DND-41 (cell line): ENCODE results near the gene FAM120C.

Experiments
- ATAC-seq: fragments of 200-7000 bp; cut with Tn5 transposase; 3 replicates; pipeline ENCODE4 v1.9.1; 2021; ENCODE audit warnings: low read depth; ENCODE audit not compliant: insufficient read depth
- DNase-seq: peaks from one replicate; pipeline ENCODE4 v3.0.0-alpha.2; 2020
- H2AFZ ChIP-seq: 2 replicates; pipeline ENCODE4 v1.6.0; 2012; ENCODE audit warnings: low read depth, low read length
- H3K27ac ChIP-seq: 2 replicates; pipeline ENCODE4 v1.5.1; 2012; ENCODE audit warnings: low read length, inconsistent platforms
- H3K27me3 ChIP-seq: fragments of 200-600 bp; sonication (generic); 2 replicates; pipeline ENCODE4 v1.6.0; 2012; ENCODE audit warnings: low read length, mild to moderate bottlenecking, inconsistent platforms; ENCODE audit not compliant: insufficient read depth, poor library complexity
- H3K36me3 ChIP-seq: 2 replicates; pipeline ENCODE4 v1.5.1; 2012; ENCODE audit warnings: low read length, inconsistent platforms; ENCODE audit not compliant: insufficient read depth
- H3K4me1 ChIP-seq: 2 replicates; pipeline ENCODE4 v1.5.1; 2012; ENCODE audit warnings: mild to moderate bottlenecking, low read length; ENCODE audit not compliant: insufficient read depth
- H3K4me2 ChIP-seq: 2 replicates; pipeline ENCODE4 v1.6.0; 2012; ENCODE audit warnings: mild to moderate bottlenecking, moderate library complexity, low read length, inconsistent platforms; ENCODE audit not compliant: insufficient read depth
- H3K4me3 ChIP-seq, 2 experiments: fragments of 200-600 bp in 1 of 2; shearing (Covaris generic) in 1 of 2; 2 replicates each; pipeline ENCODE4 v1.5.1; 2012 to 2016; ENCODE audit warnings: inconsistent platforms in 2 of 2, low read length in 2 of 2, mild to moderate bottlenecking in 2 of 2, low read depth in 1 of 2, moderate library complexity in 1 of 2
- H3K79me2 ChIP-seq: 2 replicates; pipeline ENCODE4 v1.6.0; 2012; ENCODE audit warnings: low read length, inconsistent platforms; ENCODE audit not compliant: insufficient read depth
- H3K9ac ChIP-seq: 2 replicates; pipeline ENCODE4 v1.6.0; 2012; ENCODE audit warnings: low read depth, mild to moderate bottlenecking, inconsistent platforms, low read length, moderate library complexity
- H3K9me3 ChIP-seq: 2 replicates; pipeline ENCODE4 v1.5.1; 2012; ENCODE audit warnings: low read length, moderate library complexity, mild to moderate bottlenecking, inconsistent platforms; ENCODE audit not compliant: insufficient read depth, severe bottlenecking
- H4K20me1 ChIP-seq: 2 replicates; pipeline ENCODE4 v1.6.0; 2012; ENCODE audit warnings: low read length; ENCODE audit not compliant: insufficient read depth
- CTCF ChIP-seq: IDR thresholded peaks from 2 replicates; pipeline ENCODE4 v1.5.1; 2012; ENCODE audit warnings: borderline replicate concordance, low read length, moderate library complexity, mild to moderate bottlenecking; ENCODE audit not compliant: poor library complexity, severe bottlenecking; ENCODE audit errors: extremely low read depth
- EZH2 ChIP-seq: IDR thresholded peaks from 3 replicates; pipeline ENCODE4 v1.6.1; 2012; ENCODE audit warnings: borderline replicate concordance, low read depth, mild to moderate bottlenecking, moderate library complexity, low read length, inconsistent platforms; ENCODE audit not compliant: severe bottlenecking

The FAM120C gene

GRCh38 chrX:54223581-54223980 is 40.5 kb upstream of the FAM120C start:
- Histone ChIP-seq H4K20me1 (no peaks in the 10 kb centered on the region), H3K9me3 (no peaks in the 10 kb centered on the region), H3K4me2 (no peak overlapping the region), H3K4me3 (no peak overlapping the region), H3K27me3 (no peaks in the 10 kb centered on the region), H3K9ac (no peak overlapping the region), H3K79me2 (no peaks in the 10 kb centered on the region), H3K4me1 (no peaks in the 10 kb centered on the region), H3K27ac (no peak overlapping the region), H2AFZ (no peak overlapping the region), H3K36me3 (no peaks in the 10 kb centered on the region)
- TF ChIP-seq CTCF (no peak), EZH2 (no peak)
- no peak for ATAC-seq
- DNase-seq, result no peak

DNA sequence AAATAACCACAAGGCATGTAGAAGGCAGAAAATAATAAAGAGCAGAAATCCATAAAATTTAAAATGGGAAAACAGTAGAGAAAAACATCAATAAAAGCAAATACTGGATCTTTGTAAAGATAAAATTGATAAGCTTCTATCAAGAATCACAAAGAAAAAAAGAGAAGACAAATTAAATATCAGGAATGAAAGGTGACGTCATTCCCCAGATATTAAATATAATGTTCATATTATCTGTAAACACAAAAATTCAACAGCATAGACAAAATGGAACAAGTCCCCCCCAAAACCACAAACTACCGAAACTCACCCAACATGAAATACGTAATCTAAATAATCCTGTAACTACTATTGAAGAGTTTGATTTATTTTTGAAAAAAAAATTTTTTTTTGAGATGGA is 30.5 kb upstream of the FAM120C start:
- DNase-seq, result no peak
- H3K9ac ChIP-seq, result no peak overlapping the region
- H4K20me1 ChIP-seq, result no peaks in the 10 kb centered on the region
- TF ChIP-seq EZH2 (no peak), CTCF (no peak)
- H3K36me3 ChIP-seq, result no peaks in the 10 kb centered on the region
- no peaks in the 10 kb centered on the region for H3K4me1 ChIP-seq
- no peaks in the 10 kb centered on the region for H3K27me3 ChIP-seq
- H3K79me2 ChIP-seq, result no peaks in the 10 kb centered on the region
- H3K27ac ChIP-seq, result no peak overlapping the region
- H3K4me3 ChIP-seq, result no peak overlapping the region
- ATAC-seq, result no peak
- H3K4me2 ChIP-seq, result no peak overlapping the region
- no peak overlapping the region for H2AFZ ChIP-seq
- H3K9me3 ChIP-seq, result no peaks in the 10 kb centered on the region

DNA sequence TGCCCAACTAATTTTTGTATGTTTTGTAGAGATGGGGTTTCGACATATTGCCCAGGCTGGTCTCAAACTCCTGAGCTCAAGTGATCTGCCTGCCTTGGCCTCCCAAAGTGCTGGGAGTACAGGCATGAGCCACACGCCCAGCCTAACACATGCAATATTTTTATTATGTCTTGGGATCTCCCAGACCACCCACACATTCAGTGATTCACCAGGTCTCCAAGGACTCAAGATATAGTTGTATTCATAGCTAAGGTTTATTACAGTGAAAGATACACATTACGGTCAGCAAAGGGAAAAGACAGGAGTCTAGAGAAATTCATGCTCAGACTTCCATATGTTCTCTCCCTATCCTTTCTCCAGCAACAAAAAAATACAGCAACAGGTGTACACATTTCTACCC is 25.5 kb upstream of the FAM120C start:
- Histone ChIP-seq H3K9me3 (no peaks in the 10 kb centered on the region), H4K20me1 (no peaks in the 10 kb centered on the region), H3K9ac (no peak overlapping the region), H3K27ac (no peak overlapping the region), H3K27me3 (no peaks in the 10 kb centered on the region), H3K4me3 (no peak overlapping the region), H2AFZ (no peak overlapping the region), H3K4me1 (no peaks in the 10 kb centered on the region), H3K4me2 (no peak overlapping the region), H3K79me2 (no peaks in the 10 kb centered on the region), H3K36me3 (no peaks in the 10 kb centered on the region)
- ATAC-seq (no peak), DNase-seq (no peak)
- TF ChIP-seq CTCF (no peak), EZH2 (no peak)

GRCh38 chrX:54198262-54198661 is 15.2 kb upstream of the FAM120C start:
- Histone ChIP-seq H3K9ac (no peak overlapping the region), H3K79me2 (no peaks in the 10 kb centered on the region), H2AFZ (no peak overlapping the region), H4K20me1 (no peaks in the 10 kb centered on the region), H3K27me3 (no peaks in the 10 kb centered on the region), H3K4me1 (no peaks in the 10 kb centered on the region), H3K4me2 (no peak overlapping the region), H3K4me3 (no peak overlapping the region), H3K9me3 (no peaks in the 10 kb centered on the region), H3K27ac (no peak overlapping the region), H3K36me3 (no peaks in the 10 kb centered on the region)
- no peak for TF ChIP-seq EZH2
- no peak for TF ChIP-seq CTCF
- DNase-seq (no peak), ATAC-seq (no peak)
